GM19099 (cell line): ENCODE data around the gene DNAH17.

Experiments used
- POLR2A ChIP-seq: IDR thresholded peaks from 3 replicates; pipeline ENCODE4 v1.6.1; 2011; ENCODE audit warnings: low read depth; ENCODE audit not compliant: insufficient read length; ENCODE audit errors: extremely low read depth

DNAH17 gene

DNA sequence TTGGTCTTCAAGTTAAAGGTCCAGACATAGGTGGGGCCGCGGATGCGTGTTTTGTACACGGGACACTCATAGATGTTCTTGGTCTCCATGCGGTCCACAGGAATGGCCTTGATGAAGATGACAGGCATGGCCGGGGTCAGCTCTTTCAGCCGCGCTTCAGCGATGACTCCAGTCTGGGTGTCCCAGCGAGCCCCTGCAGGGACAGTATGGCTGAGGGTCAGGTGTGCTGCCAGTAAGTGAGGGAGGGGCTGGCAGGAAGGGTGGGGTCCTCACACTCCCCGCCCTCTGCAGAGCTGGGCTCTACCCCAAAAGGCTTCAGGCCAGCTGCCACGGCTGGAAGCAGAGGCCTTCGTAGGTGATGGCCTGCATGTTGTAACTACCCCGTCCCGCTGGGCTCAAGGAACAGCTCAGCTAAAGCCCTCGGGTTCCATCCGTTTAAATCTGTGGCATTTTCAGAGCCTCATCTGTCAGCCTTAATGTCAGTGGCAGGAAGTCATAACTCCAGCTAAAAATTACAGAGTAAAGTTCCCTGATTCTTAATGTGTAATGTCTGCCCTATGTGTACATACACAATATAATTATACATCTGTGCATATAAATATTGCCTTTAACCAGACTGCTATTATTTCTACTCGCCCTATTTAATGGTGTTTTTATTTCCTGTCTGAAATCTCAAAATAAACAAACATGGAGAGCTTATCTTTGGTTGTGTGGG lies 153.1 kb downstream of the DNAH17 start:
- no peak for TF ChIP-seq POLR2A

DNA sequence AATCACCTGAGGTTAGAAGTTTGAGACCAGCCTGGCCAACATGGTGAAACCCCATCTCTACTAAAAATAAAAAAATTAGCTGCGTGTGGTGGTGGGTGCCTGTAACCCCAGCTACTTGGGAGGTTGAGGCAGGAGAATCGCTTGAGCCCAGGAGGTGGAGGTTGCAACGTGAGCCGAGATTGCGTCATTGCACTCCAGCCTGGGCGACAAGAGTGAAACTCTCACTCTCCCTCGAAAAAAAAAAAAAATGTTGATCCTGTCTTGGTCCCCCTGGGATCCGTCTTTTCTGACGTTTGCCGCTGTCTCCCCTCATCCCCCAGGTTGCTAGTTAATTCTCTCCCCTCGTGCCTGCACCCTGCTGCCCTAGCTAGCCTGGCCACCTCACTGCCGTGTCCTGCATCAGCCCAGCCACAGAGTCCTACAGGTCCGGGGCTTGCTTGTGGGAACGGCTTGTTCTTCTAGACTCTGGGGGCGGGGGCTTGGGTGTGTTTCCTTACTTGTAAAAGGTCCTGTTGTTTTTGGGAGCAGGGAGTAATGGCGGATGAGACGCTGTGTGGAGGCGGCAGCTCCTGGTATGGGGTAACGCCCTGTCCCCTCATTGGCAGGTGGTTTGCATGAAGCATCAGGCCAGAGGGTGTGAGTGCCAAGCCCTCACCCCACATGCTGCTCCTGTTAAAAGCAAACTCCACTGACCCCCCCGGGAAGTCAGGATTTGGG lies 154.2 kb downstream of the DNAH17 start:
- TF ChIP-seq POLR2A = no peak

DNA sequence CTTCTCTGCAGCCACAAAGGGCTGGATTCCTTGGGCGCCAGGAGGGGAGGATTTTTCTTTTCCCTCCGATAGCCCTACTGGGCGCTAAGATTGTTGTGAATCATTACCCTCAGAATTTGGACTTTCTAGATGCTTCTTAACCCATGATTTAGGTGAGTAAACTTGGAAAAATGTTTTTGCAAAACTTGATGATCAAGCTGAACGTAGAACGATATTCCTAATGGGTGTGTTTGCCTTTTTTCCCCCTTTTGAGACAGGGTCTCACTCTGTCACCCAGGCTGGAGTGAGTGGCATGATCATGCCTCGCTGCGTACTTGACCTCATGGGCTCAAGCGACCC lies 155.0 kb downstream of the DNAH17 start:
- no peak for TF ChIP-seq POLR2A

DNA sequence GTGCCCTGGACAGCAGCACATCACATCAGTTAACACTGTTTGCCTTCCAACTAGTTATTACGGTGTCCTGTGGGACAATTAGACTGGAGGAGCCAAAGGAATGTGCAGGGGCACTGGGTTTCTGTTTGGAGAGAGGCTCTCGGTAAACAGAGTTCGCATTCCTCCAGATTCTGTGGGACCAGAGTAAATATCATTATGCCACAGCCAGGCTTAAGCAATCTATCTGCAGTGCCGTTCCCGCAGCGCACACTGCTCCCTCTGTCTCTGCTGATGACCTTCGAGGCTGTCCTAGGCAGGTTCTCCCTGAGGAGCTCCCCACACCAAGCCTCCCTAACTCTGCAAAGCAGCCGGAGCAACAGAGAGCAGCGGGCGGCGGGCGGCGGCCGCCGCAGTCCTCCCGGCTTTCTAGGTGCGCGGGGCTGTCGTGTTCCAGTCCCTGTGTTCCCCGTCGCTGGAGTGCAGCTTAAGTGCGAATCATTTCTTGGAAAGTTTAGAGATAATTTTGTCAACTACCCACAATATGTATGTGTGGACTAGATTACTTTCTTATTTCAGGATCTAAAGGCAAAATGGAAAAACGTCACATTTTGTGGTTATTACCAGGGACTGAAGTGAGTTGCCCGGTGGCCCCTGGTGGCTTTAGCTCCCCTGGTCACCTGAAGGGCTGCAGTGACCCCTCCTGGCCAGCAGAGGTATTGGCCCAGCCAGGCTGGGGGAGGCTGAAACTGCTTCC lies 155.5 kb downstream of the DNAH17 start:
- no peak for TF ChIP-seq POLR2A

GRCh38 chr17:78421084-78421533 lies 156.1 kb downstream of the DNAH17 start:
- no peak for TF ChIP-seq POLR2A

DNA sequence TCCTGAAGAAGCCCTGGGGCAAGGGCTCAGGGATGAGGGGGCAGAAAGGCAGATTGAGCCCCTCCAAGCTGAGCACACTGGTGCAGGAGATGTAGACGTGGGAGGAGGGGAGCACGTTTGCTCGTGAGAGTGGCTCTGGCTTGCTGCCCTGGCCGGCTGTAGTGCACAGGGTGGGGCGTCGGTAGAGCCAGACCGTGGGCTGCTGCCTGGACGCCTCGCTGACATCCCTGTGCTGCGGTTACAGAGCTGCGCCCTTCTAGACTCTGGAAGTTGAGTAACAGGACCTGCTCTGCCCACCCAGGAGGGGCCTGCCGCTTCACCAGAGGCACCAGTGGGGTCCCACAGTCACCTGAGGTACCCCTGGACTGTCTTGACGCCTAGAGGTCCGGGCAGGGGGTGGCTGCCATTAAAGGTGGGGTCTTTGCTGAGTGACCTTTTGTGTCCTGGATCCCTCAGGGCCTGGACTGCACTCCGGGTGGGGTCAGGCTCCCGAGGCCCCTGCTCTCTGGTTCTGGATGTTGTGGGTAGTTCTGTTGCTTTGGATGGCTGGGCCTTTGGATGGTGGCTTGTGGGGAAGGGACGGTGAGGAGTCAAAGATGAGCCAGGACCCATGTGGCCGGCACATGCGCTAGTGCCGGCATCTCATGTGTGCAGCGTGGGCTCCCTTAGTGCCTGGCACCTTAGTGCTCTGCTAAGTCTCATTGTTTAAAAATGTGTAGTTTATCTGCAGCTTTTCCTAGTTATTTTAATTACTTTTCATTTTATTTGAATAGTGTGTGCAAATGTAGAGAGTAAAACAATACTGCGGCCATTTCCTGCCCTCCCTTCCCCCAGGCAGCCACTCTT lies 157.0 kb downstream of the DNAH17 start:
- no peak for TF ChIP-seq POLR2A

GRCh38 chr17:78418326-78419026 lies 158.7 kb downstream of the DNAH17 start:
- no peak for TF ChIP-seq POLR2A

DNA sequence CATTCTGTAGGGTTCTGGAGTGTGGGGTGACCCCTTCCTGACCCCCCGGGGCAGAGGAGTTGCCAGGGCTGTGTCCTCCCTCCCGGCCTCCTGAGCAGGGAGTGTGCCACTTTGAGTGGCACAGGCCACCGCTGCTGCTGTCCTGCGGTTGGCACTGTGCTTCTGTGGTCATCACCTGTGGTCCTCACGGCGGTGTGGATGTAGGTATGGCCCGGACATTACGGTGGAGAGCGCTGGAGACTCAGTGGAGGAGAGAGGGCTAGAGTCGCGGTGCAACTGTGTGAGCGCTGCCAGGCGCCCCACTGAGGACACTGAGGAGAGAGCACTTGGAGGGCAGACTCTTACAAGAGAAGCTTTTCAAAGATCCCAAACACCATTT lies 159.7 kb downstream of the DNAH17 start:
- TF ChIP-seq POLR2A = no peak

GRCh38 chr17:78416791-78417530 lies 160.2 kb downstream of the DNAH17 start:
- no peak for TF ChIP-seq POLR2A

DNA sequence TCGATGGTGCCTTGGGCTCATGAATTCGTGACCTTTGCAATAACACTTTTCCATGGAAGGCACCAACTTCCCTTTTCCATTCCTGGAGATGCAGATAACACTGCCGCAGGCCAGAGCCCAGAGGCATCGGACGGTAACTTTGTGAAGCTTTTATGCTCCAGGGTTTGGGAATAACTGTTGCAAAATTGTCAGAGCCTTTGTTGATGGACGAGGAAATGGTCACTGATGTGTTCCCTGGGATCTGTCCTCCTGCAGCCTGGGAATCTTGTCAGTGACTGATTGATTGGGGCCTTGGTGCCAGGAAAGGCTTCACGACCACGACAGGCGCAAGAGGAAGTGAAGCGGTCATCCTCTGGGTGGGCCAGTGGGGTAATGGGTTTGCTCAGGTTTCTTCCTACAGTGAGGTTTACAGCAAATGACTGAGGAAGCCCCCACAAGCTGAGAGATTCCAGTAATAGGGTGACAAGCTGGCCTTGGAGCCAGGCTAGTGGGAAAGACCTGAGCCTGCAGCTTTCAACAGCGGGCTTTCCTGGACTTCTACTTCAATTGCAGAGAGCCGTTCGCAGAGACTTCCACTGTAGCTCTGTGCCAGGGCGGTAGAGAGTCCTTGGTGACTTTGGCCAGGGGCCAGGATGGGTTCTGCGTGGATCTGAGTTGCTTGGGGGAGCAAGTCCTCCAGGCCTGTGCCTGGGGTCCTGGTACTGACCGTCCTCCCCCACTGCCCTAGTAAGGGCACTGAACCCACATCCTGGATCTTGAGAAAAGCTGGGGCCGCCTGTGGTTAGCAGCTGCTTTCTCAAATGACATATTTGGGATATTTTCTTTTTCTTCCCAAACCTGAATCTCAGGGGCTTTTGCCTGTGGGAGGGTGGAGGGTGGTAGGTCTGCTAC lies 161.1 kb downstream of the DNAH17 start:
- no peak for TF ChIP-seq POLR2A

GRCh38 chr17:78414178-78415162 lies 162.7 kb downstream of the DNAH17 start:
- TF ChIP-seq POLR2A = no peak

GRCh38 chr17:78412403-78412802 lies 164.8 kb downstream of the DNAH17 start:
- TF ChIP-seq POLR2A = no peak
